Activated T-cell treated with anti-CD3 and anti-CD28 coated beads, Interleukin-2, amount 50 U/mL, for 4 hours (primary cell): ENCODE results near the gene EPRS1. TPM values are rescaled to one million over a fixed set of nuclear protein-coding genes. Genes with fewer than 3 reads are reported as not detected.
"Not testable (repeated sequence)": the region's sequence is repeated elsewhere in the genome, so short reads cannot be mapped to it uniquely, and the experiment has no call there.

ENCODE experiments used
- ATAC-seq, 2 donors: fragments of 200-7000 bp; cut with Tn5 transposase; one replicate each; pipeline ENCODE4 v1.10.0; 2021
- DNase-seq: peaks from one replicate; pipeline ENCODE4 v3.0.0-alpha.2; 2020
- H3K27me3 Mint-ChIP-seq: one replicate; pipeline ENCODE4 v1.8.0; 2021; ENCODE audit warnings: low read depth, mixed read lengths
- H3K36me3 Mint-ChIP-seq: one replicate; pipeline ENCODE4 v1.8.0; 2022; ENCODE audit warnings: mixed read lengths; ENCODE audit not compliant: insufficient read depth
- H3K4me1 Mint-ChIP-seq: one replicate; pipeline ENCODE4 v1.8.0; 2021; ENCODE audit warnings: low read depth, mixed read lengths
- H3K4me3 Mint-ChIP-seq: one replicate; pipeline ENCODE4 v1.8.0; 2021; ENCODE audit warnings: mild to moderate bottlenecking, moderate library complexity, mixed read lengths
- H3K9me3 Mint-ChIP-seq: one replicate; pipeline ENCODE4 v1.8.0; 2021; ENCODE audit warnings: mixed read lengths
- total RNA-seq, 3 donors: library from RNA; stranded (reverse); gene quantifications; one replicate each; pipeline ENCODE4 v1.2.1, GENCODE V29; 2021

EPRS1 gene
- total RNA-seq, 3 donors from 2014 or later = 187 to 217 (median 208) TPM

DNA sequence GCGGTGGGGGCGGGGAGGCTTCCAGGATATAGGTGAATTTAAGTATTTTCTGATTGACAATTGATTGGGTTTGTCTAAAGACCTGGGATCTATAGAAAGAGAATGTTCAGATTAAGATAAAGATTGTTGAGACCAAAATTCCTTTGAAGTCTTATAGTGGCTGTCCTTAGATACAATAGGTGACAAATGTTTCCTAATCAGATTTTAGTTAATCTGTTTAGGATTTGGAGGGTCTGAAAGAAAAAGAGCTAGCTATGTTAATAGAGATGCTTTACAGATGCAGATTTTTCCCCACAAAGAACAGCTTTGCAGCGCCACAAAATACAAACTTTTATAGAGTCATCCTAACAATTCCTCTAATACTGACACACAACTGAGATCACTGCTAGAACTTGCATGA is 14.6 kb upstream of the EPRS1 start:
- ATAC-seq (no peak), DNase-seq (no peak)
- peaks cover 5% of the 10 kb centered on the region for H3K4me1 Mint-ChIP-seq
- no peaks in the 10 kb centered on the region for H3K27me3 Mint-ChIP-seq
- no peak overlapping the region for H3K4me3 Mint-ChIP-seq
- H3K9me3 Mint-ChIP-seq = peaks cover 4% of the 10 kb centered on the region
- H3K36me3 Mint-ChIP-seq = peaks cover 23% of the 10 kb centered on the region

DNA sequence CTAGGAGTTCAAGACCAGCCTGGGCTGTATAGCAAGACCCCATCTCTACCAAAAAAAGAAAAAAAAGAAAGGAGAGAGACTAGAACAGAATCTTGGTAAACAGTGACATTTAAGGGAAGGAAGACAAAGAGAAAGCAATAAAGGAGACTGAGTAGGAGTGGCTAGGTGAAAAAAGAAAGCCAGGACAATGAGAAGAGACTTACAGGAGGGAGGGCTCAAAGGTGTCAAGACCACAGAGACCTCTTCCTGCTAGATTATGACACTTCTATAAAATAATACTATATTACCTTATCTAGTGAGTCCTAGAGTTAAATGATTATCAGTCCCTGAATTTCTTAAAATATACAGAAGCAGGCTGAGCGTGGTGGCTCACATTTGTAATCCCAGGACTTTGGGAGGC is 10.1 kb upstream of the EPRS1 start:
- Mint-ChIP-seq H3K4me1 (peaks cover 5% of the 10 kb centered on the region), H3K27me3 (no peaks in the 10 kb centered on the region), H3K4me3 (no peak overlapping the region), H3K36me3 (peaks cover 4% of the 10 kb centered on the region), H3K9me3 (no peaks in the 10 kb centered on the region)
- no peak for DNase-seq
- no peak for ATAC-seq

DNA sequence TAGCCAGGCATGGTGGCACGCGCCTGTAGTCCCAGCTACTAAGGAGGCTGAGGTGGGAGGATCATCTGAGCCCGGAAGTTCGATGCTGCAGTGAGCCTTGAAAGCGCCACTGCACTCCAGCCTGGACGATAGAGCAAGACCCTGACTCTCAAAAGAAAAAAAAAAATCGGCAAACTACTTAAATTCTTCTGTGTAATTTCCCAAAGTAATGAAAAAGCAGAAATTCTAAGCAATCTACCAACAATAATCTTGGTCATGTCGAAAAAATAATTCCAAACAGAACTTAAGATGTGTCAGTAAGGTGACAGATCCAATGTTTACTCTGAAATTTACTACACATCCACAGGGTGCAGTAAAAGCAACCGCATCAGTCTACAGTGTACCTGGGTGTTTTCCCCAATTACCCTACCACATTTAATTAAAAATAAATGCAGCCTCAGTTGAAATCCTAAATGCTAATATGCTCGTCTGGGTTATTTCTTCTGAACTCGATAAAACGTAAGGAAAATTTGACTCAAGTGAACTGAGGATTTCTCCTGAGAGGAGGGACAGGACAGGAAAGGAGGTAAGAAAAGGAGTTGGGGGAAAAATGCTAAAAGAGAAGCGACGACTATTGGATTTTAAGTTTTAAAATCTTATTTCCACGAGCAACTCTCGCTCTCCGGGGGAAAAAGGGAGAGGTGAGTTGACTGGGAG is 801 bp downstream of the EPRS1 start:
- peak; percentile 16 to 18 for ATAC-seq
- H3K4me1 Mint-ChIP-seq = peaks cover 25% of the 10 kb centered on the region

DNA sequence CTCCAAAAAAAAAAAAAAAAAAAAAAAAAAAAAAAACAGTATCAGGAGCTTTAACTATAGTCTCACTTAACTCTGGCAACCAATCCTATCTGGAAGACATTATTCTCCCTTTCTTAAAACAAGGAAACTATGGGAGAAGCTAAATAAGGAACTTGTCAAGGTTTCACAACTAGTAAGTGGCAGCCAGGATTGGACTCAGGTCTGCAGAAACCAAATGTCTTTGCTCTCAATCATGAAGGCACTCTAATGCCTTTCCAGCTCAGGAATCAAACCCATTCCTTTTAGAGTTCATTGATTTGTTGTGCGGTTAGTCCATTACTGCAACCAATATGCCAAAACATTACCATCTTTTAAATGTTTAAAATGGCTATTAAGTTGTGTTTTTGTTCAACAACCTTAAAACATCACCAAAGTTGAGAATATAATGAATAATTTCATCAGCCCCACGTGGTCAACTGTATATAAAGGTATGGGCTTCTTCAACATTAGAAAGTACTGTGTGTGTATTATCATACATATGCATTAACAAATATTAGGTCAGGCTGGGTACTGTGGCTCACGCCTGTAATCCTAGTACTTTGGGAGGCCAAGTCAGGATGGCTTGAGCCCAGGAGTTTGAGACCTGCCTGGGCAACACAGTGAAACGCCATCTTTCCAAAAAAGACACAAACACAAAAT is 1.5 kb downstream of the EPRS1 start:
- DNase-seq (no peak), ATAC-seq (no peak)
- Mint-ChIP-seq H3K4me1 (peaks cover 25% of the 10 kb centered on the region), H3K36me3 (peaks cover 7% of the 10 kb centered on the region), H3K27me3 (no peaks in the 10 kb centered on the region), H3K9me3 (no peaks in the 10 kb centered on the region), H3K4me3 (peak overlapping the region; percentile 95)

More for the DNA sequence above, 801 bp downstream of the EPRS1 start:
- Mint-ChIP-seq H3K4me3 (peak overlapping the region; percentile 95), H3K27me3 (no peaks in the 10 kb centered on the region), H3K36me3 (peaks cover 7% of the 10 kb centered on the region), H3K9me3 (no peaks in the 10 kb centered on the region)
- no peak for DNase-seq

DNA sequence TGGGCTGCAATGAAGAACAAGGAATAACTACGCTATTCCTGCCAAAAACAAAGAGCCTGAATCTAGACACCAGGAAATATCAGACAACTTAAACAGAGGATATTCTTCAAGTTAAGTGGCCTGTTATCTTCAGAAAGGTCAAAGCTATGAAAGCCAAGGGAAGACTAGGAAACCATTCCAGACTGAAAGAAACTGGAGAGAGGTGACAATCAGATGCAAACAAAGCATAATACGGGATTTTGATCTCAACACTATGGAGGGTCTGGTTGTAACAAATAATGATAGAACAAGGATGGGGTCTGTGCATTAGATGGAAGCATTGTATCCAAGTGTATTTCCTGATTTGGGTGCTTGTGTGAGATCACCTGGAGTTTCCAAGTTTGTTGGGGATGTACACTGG is 2.7 kb downstream of the EPRS1 start:
- Mint-ChIP-seq H3K9me3 (no peaks in the 10 kb centered on the region), H3K4me1 (peaks cover 31% of the 10 kb centered on the region), H3K27me3 (no peaks in the 10 kb centered on the region), H3K4me3 (peak overlapping the region; percentile 63), H3K36me3 (peaks cover 13% of the 10 kb centered on the region)
- no peak for ATAC-seq
- no peak for DNase-seq

DNA sequence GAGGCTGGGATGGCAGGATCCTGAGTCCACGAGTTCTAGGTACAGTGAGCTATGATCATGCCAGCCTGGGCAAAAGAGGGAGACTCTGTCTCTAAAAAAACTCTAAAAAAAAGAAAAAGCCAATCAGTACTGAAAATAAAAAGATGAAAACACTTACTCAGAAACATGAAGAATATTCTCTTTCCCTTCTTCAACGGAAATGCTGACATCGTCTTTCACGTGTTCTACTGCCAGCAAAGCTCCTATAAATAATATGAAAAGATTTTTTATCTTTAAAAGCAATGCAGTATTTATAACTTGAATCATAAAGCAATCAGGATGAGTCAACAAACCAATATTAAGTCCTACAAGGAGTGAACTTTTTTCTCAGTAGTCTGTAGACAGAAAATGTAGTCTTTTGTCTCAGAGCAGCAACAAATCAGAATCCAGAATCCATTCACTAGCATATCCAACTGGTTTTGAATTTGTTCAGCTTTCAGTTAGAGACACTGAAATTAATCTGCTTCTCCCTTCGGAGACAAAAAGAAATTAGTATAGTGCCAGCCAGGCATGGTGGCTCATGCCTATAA is 6.2 kb downstream of the EPRS1 start:
- Mint-ChIP-seq H3K27me3 (no peaks in the 10 kb centered on the region), H3K4me1 (peaks cover 40% of the 10 kb centered on the region), H3K36me3 (peaks cover 28% of the 10 kb centered on the region), H3K9me3 (no peaks in the 10 kb centered on the region), H3K4me3 (no peak overlapping the region)
- ATAC-seq = peak in 1 of 2 donors; percentile 5
- DNase-seq = no peak

DNA sequence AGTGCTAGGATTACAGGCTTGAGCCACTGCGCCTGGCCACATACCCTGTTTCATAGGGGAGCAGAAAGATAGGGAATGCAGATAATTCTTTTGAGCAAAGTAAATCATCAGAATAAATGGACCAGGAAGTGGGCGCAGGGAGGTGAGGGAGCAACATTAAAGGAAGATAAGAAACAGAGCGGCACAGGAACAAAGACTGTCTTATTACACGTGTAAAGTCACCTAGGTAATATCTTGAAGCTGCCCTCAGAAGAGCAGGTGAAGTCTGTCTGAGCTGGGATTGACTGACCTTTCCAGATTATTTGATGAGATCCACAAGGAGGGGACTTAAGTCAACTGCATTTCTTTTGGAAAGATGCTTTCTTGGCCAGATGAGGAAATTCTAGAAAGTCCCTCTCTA is 7.7 kb downstream of the EPRS1 start:
- no peak for ATAC-seq
- Mint-ChIP-seq H3K4me3 (no peak overlapping the region), H3K9me3 (no peaks in the 10 kb centered on the region), H3K36me3 (peaks cover 33% of the 10 kb centered on the region), H3K4me1 (peaks cover 32% of the 10 kb centered on the region), H3K27me3 (no peaks in the 10 kb centered on the region)
- DNase-seq = no peak

DNA sequence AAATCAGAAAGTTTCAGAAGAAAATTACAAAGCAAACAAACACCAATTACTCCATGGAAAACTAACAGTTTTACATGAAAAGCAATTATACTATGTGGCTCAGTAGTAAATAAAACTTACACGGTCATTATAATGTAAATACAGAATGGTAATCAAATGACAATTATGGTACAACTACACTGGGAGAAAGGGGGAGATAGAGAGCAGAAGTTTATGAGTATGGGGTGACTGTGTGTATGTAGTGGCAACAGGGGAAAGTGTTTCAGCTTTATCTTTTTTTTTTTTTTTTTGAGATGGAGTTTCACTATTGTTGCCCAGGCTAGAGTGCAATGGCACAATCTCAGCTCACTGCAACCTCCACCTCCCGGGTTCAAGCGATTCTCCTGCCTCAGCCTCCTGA is 8.5 kb downstream of the EPRS1 start:
- Mint-ChIP-seq H3K36me3 (peaks cover 30% of the 10 kb centered on the region), H3K4me1 (peaks cover 25% of the 10 kb centered on the region)
- not testable (repeated sequence) for H3K27me3 Mint-ChIP-seq, H3K4me3 Mint-ChIP-seq, H3K9me3 Mint-ChIP-seq, DNase-seq
- peak; percentile 48 to 56 for ATAC-seq

DNA sequence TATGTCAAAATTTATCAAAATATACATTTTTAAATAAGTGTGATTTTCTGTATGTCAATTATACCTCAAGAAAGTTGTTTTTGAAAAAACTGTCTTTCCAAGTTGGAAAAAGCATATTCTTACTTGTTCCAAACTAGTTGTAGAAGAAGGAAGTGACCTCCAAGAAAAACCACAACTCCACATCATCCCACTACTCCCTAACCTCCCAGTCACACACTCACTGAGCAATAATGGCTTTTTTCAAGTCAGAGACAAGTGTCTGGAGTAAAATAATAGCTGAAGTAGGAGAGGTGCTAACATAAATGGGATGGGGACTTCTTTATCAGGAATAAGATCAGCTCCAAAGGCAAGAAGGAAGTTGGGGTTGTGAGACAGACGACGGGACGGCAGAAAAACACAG is 13.4 kb downstream of the EPRS1 start:
- Mint-ChIP-seq H3K27me3 (no peaks in the 10 kb centered on the region), H3K4me3 (no peak overlapping the region), H3K9me3 (no peaks in the 10 kb centered on the region), H3K36me3 (peaks cover 47% of the 10 kb centered on the region), H3K4me1 (peaks cover 13% of the 10 kb centered on the region)
- ATAC-seq (no peak), DNase-seq (no peak)

DNA sequence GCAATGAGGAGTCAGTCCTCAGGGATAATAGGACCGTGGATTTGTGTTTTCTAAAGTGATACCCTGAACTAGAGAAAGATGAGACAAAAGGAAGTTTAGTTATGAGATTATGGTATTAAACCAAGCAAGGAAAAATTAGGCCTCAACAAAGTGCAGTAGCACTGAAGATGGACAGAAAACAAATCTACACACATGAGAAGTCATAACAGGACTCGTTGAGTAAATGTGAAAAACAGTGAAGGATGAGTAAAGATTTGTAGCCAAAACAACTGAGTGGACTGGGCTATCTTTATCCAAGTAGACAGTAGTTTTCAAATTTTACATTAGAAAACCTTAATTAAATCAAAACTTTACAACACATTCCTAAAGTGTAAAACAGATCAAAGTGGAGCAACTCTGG is 15.0 kb downstream of the EPRS1 start:
- no peaks in the 10 kb centered on the region for H3K9me3 Mint-ChIP-seq
- H3K27me3 Mint-ChIP-seq = no peaks in the 10 kb centered on the region
- no peak overlapping the region for H3K4me3 Mint-ChIP-seq
- H3K36me3 Mint-ChIP-seq = peaks cover 37% of the 10 kb centered on the region
- peaks cover 2% of the 10 kb centered on the region for H3K4me1 Mint-ChIP-seq
- DNase-seq = no peak
- no peak for ATAC-seq

DNA sequence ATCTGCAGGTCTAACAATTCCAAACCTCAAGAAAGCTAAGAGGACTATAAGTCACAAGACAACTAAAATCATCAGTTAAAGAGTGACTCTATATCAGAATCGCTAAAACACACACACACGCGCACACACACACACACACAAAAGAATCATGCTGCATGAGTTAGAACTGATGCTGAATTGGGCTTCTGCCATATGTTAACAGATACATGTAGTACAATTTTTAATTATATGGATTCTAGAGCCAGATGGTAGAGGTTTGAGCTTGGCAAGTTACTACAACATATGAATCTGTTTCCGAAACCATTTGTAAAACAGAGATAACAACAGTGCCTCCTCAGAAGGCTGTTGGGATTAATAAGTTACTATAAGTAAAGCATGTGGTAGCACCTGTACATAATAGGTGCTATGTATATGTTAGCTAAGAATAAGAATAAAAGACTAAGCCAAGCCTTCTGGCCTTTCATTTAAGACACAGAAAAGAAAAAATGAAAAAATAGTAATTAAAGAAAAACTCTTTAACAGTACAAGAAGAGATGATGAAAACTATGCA is 17.9 kb downstream of the EPRS1 start:
- no peaks in the 10 kb centered on the region for H3K9me3 Mint-ChIP-seq
- H3K36me3 Mint-ChIP-seq = peaks cover 38% of the 10 kb centered on the region
- H3K4me3 Mint-ChIP-seq = no peak overlapping the region
- H3K27me3 Mint-ChIP-seq = no peaks in the 10 kb centered on the region
- no peak for ATAC-seq
- H3K4me1 Mint-ChIP-seq = no peaks in the 10 kb centered on the region
- no peak for DNase-seq

DNA sequence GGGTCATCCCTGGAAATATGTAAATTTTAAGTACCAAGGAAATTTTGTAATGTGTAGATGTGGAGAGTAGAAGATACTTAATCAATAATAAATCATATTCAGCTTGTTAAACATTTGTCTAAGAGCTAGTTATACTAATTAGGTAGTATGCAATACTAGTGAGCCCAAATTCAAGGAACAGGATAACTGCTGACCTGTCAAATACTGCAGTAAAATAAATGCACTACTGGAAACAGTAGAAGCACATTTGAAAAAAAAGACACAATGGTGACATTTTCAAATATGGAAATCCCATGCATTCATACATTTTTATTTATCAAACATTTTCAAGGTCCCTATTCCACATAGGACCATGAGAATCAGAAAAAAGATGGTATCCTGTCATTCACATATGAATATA is 27.2 kb downstream of the EPRS1 start:
- Mint-ChIP-seq H3K9me3 (no peaks in the 10 kb centered on the region), H3K36me3 (peaks cover 39% of the 10 kb centered on the region), H3K27me3 (no peaks in the 10 kb centered on the region), H3K4me1 (peaks cover 5% of the 10 kb centered on the region), H3K4me3 (no peak overlapping the region)
- DNase-seq = no peak
- no peak for ATAC-seq

DNA sequence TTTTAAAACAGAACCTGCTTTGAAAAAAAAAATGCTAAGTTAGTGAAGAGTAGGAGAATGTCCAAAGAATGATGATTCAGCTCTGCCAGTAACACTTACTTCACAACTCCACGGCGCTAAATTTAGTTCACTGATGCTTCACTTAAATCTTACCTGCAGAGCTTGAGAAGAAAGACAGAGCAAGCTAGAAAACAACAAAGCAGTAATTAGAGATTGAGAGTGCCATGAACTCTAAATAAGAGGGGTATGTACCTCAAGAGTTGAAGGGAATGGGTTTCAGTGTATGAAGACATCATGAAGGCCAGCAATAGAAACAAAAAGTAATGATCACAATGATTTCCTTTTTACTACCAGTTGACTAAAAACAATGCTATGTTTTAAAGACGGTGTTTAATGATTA is 32.8 kb downstream of the EPRS1 start:
- H3K36me3 Mint-ChIP-seq = peaks cover 37% of the 10 kb centered on the region

DNA sequence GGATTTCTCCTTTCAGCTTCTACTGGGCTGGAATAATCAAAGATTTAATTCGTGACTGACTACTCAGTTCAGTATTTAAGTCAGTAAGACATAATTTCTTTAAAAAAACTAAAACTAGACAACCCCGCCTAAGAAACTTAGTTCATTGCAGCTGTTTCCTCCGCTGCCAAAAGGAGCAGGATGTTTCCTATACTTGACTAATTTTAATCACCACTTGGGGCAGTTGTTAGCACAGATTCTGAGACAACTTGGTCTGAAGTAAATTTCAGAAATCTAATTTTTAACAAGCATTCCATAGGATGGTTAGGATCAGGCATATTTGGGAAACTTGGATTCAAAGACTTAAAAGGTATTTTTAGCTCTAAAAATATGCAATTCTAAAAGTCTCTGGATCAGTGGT is 34.0 kb downstream of the EPRS1 start:
- H3K4me3 Mint-ChIP-seq = no peak overlapping the region
- no peaks in the 10 kb centered on the region for H3K27me3 Mint-ChIP-seq
- DNase-seq (no peak), ATAC-seq (no peak)
- H3K36me3 Mint-ChIP-seq = peaks cover 39% of the 10 kb centered on the region
- no peaks in the 10 kb centered on the region for H3K9me3 Mint-ChIP-seq
- H3K4me1 Mint-ChIP-seq = peaks cover 15% of the 10 kb centered on the region

More for the DNA sequence above, 32.8 kb downstream of the EPRS1 start:
- Mint-ChIP-seq H3K27me3 (no peaks in the 10 kb centered on the region), H3K4me3 (no peak overlapping the region), H3K9me3 (no peaks in the 10 kb centered on the region), H3K4me1 (peaks cover 15% of the 10 kb centered on the region)
- DNase-seq (no peak), ATAC-seq (no peak)

DNA sequence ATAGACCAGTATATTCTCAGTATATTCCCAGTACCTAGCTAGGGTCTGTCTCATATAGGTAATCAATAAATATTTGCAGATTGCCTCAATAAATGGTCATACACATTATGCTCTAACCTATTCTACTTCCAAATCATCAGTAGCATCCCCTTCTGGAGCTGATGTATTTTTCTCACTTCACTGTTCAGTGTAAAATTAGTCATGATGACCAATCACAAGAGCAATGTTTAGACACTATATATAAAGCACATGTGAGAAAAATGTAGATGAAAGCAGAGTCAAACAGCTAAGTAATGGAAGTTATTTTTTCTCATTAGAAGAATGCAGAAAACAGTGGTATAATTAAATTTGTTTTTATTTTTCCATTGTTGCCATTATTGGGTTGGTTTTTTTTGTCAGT is 34.7 kb downstream of the EPRS1 start:
- peaks cover 15% of the 10 kb centered on the region for H3K4me1 Mint-ChIP-seq
- no peak overlapping the region for H3K4me3 Mint-ChIP-seq
- no peaks in the 10 kb centered on the region for H3K27me3 Mint-ChIP-seq
- DNase-seq (no peak), ATAC-seq (no peak)
- peaks cover 42% of the 10 kb centered on the region for H3K36me3 Mint-ChIP-seq
- no peaks in the 10 kb centered on the region for H3K9me3 Mint-ChIP-seq
